OCI-M2 (cell line): ENCODE measurements around the gene CCDC3.

ENCODE experiments used
- DNase-seq: peaks from one replicate; lab custom pipeline; 2025; ENCODE audit not compliant: unreplicated experiment; lab: John Stamatoyannopoulos, UW

Gene CCDC3

DNA sequence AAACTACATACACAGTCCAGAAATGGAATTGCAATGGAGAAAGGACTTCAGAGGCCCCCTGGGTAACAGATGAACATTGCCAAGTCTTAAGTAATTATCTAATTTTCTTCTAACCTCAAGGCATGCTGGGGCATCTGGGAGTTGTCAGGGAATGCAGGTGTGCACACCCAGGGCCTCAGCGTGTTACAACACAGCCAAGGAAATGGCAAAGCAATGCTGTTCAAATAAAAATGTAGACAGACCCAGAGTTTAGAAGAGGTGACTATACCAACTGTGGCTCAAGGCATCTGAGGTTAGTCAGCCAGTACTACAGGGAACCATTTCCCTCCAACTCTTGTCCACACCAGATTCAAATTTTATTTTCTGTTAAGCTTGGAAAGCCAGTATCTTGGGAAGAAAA is 73.6 kb downstream of the CCDC3 start:
- no peak for DNase-seq

GRCh38 chr10:12925845-12926244 is 75.7 kb downstream of the CCDC3 start:
- no peak for DNase-seq

GRCh38 chr10:12924911-12925310 is 76.6 kb downstream of the CCDC3 start:
- no peak for DNase-seq

DNA sequence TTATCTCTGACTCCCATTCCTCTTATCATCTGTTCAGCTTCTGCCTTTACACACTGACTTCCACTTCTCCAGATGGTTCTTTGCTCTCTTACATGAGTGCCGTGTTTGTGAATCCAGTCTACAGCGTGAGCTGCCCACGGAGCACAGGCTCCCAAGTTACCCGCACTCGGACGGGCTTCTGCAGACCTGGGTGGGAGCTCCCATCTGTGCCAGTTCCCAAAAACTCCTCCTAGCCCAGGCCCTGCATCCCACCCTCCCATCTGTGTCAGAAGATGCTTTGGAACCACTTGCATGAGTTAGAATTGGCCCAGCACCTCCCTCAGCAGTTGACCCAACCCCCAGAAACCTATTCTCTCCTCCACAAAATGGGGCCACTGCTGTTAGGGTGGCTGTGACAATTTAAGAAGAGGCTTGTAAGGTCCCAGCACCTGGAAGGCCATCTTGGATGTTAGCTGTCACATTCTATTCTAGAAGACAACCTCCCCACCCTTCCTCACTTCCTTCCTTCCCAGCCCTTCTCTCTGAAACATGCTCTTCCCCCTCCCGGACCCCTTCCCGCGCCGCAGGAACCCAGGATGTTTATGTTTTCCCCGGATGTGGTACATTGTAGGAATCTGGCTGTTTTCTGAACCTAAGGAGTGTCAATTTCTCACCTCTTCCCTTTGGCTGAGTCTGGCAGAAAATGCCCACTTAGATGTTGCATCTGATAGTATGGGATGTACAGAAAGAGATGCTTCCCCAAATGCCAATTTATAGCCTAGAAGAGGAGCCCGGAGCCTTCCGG is 79.2 kb downstream of the CCDC3 start:
- no peak for DNase-seq

GRCh38 chr10:12921163-12921562 is 80.3 kb downstream of the CCDC3 start:
- no peak for DNase-seq

- no peak for DNase-seq
These were observed 81.9 kb downstream of the CCDC3 start for GRCh38 chr10:12919574-12919973.

DNA sequence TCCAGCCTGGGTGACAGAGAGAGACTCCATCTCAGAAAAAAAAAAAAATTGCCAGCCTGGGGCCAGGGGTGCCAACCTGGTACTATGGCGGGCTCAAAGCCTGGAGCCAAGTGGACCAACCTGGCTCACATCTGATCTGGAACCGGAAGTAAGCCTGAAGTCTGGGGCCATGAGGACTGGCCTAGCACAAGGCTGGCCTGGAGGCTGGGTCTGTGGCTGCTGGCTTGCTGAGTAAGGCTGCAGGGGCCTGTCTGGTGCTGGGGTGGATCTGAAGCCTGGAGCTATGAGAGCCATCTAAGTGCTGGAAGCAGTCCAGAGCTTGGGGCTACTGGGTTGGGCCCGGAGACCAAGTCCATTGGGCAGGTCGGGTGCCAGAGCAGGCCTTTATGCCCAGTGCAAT is 84.9 kb downstream of the CCDC3 start:
- no peak for DNase-seq

- no peak for DNase-seq
These were observed 85.8 kb downstream of the CCDC3 start for GRCh38 chr10:12915637-12916168.

GRCh38 chr10:12914111-12914510 is 87.4 kb downstream of the CCDC3 start:
- no peak for DNase-seq

DNA sequence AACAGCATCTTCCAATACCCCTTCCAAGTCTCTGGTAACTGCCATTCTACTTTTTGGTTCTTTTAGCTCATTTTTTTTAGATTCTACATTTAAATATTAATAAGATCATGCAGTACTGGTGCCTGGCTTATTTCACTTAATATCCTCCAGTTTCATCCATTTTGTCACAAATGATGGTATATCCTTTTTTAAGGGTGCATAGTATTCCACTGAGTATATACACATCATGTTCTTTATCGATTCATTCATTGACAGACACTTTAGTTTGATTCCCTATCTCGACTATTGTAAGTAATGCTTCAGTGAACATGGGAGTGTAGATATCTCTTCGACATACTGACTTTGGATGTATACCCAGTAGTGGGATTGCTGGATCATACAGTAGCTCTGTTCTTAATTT is 89.7 kb downstream of the CCDC3 start:
- no peak for DNase-seq

DNA sequence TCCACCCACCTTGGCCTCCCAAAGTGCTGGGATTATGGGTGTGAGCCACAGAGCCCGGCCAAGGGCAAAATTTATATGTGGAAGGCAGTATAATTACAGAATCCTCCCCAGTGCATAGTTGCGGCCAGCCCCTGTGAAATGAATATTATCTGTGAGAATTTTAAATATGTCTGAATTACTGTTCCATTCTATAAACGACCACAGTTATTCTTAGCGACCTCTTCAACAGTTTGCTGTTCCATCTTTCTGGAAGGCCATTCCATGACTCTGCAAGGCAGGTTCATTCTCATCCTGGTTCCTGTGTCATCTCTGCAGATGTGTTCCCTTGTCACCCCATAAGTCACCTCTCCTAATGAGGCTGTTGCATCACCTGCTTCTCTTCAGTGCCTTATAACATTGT is 90.7 kb downstream of the CCDC3 start:
- DNase-seq: no peak

- no peak for DNase-seq
These were observed 91.7 kb downstream of the CCDC3 start for GRCh38 chr10:12909836-12910185.

- DNase-seq: no peak
These were observed 92.2 kb downstream of the CCDC3 start for GRCh38 chr10:12909182-12909835.

DNA sequence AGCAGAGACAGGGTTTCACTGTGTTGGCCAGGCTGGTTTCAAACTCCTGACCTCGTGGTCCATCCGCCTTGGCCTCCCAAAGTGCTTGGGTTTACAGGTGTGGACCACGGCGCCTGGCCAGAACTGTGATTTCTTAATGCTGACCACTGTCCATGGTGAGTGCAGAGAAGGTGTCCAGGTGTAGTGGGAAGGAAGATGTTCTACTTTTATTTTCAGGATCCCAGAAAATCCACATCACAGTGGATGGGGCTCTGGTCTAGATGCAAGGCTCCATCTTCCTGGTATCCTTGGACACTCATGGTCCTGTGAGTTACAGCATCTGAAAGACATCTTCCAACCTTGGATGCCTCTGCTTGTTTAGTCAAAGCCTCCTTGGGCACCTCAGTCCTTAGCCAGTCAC is 92.7 kb downstream of the CCDC3 start:
- no peak for DNase-seq

DNA sequence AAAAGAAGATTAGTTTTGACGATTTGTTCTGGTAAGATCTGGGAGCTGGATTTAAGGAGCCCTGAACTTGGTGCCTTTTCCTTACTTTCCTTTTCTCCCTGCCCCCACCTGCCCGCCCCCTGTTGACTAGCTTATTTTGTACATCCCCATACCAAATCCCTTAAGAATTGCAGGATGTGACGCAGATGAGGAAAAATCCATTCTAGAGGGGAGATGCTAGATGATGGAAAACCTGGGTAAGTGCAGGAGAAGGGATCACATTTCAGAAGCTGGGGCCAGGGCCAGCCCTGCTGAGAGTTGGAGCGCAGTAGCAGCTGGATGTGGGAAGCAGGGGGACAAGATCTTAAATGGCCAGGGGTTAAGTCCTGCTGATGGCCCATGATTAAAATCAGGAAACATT is 93.9 kb downstream of the CCDC3 start:
- DNase-seq: no peak

GRCh38 chr10:12906051-12906541 is 95.4 kb downstream of the CCDC3 start:
- DNase-seq: no peak

GRCh38 chr10:12905067-12905466 is 96.4 kb downstream of the CCDC3 start:
- DNase-seq: no peak

DNA sequence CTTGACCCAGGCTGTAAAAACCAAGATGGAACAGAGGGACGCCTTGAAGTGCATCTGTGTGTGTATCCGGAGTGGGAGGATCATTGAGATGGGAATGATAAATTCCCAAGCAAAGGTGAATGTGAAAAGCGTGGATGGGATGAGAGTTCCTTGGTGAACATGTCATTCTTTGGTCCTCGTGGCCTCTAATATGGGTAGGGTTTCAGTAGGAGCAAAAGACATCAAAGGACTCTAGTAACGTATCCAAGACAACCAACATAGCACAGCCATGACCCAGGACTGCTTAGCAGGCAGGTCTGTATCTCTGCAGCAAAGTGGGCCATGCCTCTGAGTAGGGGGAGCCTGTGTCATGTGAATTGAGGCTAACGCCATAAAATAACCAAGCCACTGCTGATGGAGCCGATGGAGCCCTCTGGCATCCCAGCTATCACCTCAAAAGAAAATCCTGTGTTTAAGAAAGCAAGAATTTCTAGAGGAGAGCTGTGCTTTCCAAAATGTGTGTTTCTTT is 98.6 kb downstream of the CCDC3 start:
- DNase-seq: no peak

DNA sequence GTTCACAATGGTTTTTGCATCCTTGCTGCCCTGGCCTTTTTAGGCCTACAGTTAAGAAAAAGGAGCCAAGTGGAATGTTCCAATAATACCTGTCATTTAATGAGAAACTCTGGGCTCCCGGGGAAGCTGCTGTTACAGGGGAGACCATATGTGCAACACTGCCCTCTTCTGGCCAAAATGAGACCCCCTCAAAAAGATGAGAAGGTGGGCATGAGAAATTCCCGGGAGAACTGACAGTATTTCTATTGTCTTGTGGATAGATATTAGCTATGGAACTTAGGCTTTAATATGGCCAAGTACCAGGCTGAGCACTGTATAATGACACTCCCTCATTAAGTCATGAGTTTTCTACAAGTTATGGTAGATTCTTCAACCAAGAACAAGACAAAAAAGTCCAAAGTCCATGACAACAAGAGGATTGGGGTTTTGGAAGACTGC is 99.4 kb downstream of the CCDC3 start:
- DNase-seq: no peak

GRCh38 chr10:12899546-12899945 is 102.0 kb downstream of the CCDC3 start:
- no peak for DNase-seq

- no peak for DNase-seq
These were observed 103.2 kb downstream of the CCDC3 start for GRCh38 chr10:12898271-12898670.

DNA sequence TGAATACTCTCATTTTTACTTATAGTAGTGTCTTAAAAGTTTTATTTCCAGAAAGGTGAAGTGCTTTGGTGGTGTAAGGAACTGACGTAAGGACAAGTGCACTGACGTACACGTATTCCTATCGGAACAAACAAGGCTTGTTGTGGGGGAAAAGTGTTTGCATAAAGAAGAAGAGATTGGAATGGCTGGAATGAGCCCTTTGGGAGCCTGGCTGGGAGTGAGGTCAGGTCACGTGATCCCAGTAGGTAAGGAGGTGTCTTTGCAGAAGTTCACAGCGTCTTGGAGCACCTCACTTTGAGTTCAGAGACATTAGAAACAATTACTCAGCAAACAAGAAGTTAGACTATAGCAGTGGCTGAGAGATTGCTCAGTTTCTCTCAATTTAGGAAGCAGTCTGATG is 104.2 kb downstream of the CCDC3 start:
- DNase-seq: no peak
